ENCODE results near the gene KREMEN1.

Gene KREMEN1

GRCh38 chr22:29201782-29202181 lies 128.9 kb downstream of the KREMEN1 start:
- Histone ChIP-seq H3K27ac (no peak overlapping the region), H3K9me3 (ENCODE audit: low read depth, low read length) (no peaks in the 10 kb centered on the region), H3K36me3 (ENCODE audit: insufficient read depth, low read length) (no peaks in the 10 kb centered on the region), H3K4me3 (no peak overlapping the region), H3K9ac (ENCODE audit: insufficient read length) (no peak overlapping the region)
- TF ChIP-seq EZH2 (IDR thresholded peaks at IDR 0.05) (no peak), FOXP2 (optimal IDR thresholded peaks at IDR 0.05; ENCODE audit: control extremely low read depth, extremely low read length, insufficient read depth) (no peak), POLR2AphosphoS5 (IDR thresholded peaks at IDR 0.05; ENCODE audit: borderline replicate concordance, low read depth, low read length) (no peak)
- DNase-seq (ENCODE audit: low read depth, low spot score) = no peak

GRCh38 chr22:29202212-29203192 lies 129.7 kb downstream of the KREMEN1 start:
- no peak overlapping the region for H3K27ac ChIP-seq
- peak overlapping the region; percentile 53 for H3K4me3 ChIP-seq
- no peak overlapping the region for H3K9ac ChIP-seq (ENCODE audit: insufficient read length)
- no peaks in the 10 kb centered on the region for H3K9me3 ChIP-seq (ENCODE audit: low read depth, low read length)
- no peaks in the 10 kb centered on the region for H3K36me3 ChIP-seq (ENCODE audit: insufficient read depth, low read length)
- TF ChIP-seq FOXP2 (optimal IDR thresholded peaks at IDR 0.05; ENCODE audit: control extremely low read depth, extremely low read length, insufficient read depth) = no peak
- TF ChIP-seq POLR2AphosphoS5 (IDR thresholded peaks at IDR 0.05; ENCODE audit: borderline replicate concordance, low read depth, low read length) = no peak
- no peak for TF ChIP-seq EZH2 (IDR thresholded peaks at IDR 0.05)
- DNase-seq (ENCODE audit: low read depth, low spot score) = peak; percentile 30

GRCh38 chr22:29203488-29204454 lies 130.9 kb downstream of the KREMEN1 start:
- H3K36me3 ChIP-seq (ENCODE audit: insufficient read depth, low read length) = no peaks in the 10 kb centered on the region
- no peak overlapping the region for H3K9ac ChIP-seq (ENCODE audit: insufficient read length)
- no peaks in the 10 kb centered on the region for H3K9me3 ChIP-seq (ENCODE audit: low read depth, low read length)
- no peak overlapping the region for H3K4me3 ChIP-seq
- TF ChIP-seq FOXP2 (optimal IDR thresholded peaks at IDR 0.05; ENCODE audit: control extremely low read depth, extremely low read length, insufficient read depth) = no peak
- TF ChIP-seq POLR2AphosphoS5 (IDR thresholded peaks at IDR 0.05; ENCODE audit: borderline replicate concordance, low read depth, low read length) = no peak
- TF ChIP-seq EZH2 (IDR thresholded peaks at IDR 0.05) = no peak
- DNase-seq (ENCODE audit: low read depth, low spot score) = no peak
- H3K27ac ChIP-seq = no peak overlapping the region

DNA sequence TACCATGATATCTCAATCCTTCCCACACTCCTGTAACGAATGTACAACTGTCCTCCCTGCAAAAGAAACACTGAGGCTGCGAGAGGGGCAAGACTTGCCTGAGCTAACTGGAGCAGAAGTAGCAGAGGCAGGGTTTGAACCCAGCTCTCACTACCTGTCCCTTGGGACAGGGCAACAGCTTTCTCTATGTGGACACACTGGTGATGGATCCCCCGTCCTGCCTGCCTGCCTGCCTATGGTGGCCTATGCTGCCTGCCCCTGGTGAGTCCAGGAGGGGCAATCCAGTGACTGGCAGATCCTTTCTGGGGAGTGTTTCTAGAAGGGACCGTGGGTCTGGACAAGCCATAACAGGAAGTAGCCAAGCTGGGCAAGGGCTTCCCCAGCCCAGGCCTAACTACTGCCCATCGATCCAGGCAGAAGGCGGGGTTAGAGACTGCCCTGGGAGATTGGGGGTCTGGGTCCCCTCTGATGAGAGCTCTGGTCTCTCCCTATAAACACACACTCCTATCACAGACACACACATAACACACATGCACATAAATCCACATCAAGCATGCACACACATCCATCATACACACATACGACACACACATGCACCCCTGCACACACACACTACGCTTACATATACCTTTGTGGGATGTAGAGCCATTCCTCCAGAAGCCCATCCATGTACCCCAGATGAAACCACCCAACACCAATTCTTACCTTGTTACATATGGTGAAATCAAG lies 131.8 kb downstream of the KREMEN1 start:
- H3K27ac ChIP-seq = no peak overlapping the region
- DNase-seq (ENCODE audit: low read depth, low spot score) = no peak
- H3K9ac ChIP-seq (ENCODE audit: insufficient read length) = no peak overlapping the region
- TF ChIP-seq POLR2AphosphoS5 (IDR thresholded peaks at IDR 0.05; ENCODE audit: borderline replicate concordance, low read depth, low read length) (no peak), EZH2 (IDR thresholded peaks at IDR 0.05) (no peak), FOXP2 (optimal IDR thresholded peaks at IDR 0.05; ENCODE audit: control extremely low read depth, extremely low read length, insufficient read depth) (no peak)
- no peak overlapping the region for H3K4me3 ChIP-seq
- H3K9me3 ChIP-seq (ENCODE audit: low read depth, low read length) = no peaks in the 10 kb centered on the region
- H3K36me3 ChIP-seq (ENCODE audit: insufficient read depth, low read length) = no peaks in the 10 kb centered on the region

- Histone ChIP-seq H3K27ac (no peak overlapping the region), H3K9ac (ENCODE audit: insufficient read length) (no peak overlapping the region), H3K9me3 (ENCODE audit: low read depth, low read length) (no peaks in the 10 kb centered on the region), H3K36me3 (ENCODE audit: insufficient read depth, low read length) (no peaks in the 10 kb centered on the region), H3K4me3 (peak overlapping the region; percentile 63)
- no peak for TF ChIP-seq POLR2AphosphoS5 (IDR thresholded peaks at IDR 0.05; ENCODE audit: borderline replicate concordance, low read depth, low read length)
- no peak for TF ChIP-seq FOXP2 (optimal IDR thresholded peaks at IDR 0.05; ENCODE audit: control extremely low read depth, extremely low read length, insufficient read depth)
- no peak for TF ChIP-seq EZH2 (IDR thresholded peaks at IDR 0.05)
- DNase-seq (ENCODE audit: low read depth, low spot score) = no peak
These were observed 132.4 kb downstream of the KREMEN1 start for GRCh38 chr22:29205252-29205593.

GRCh38 chr22:29205594-29206371 lies 132.9 kb downstream of the KREMEN1 start, which contains the start of gene EMID1:
Gene EMID1, plus strand, starts transcription at chr22:29205896. Its CDS starts 143 bp downstream, at chr22:29206039.
- Histone ChIP-seq H3K9ac (ENCODE audit: insufficient read length) (no peak within 1 kb of the TSS), H3K27ac (no peak within 1 kb of the TSS), H3K4me3 (peak within 1 kb of the TSS; percentile 64), H3K36me3 (ENCODE audit: insufficient read depth, low read length) (no peaks in the 10 kb centered on the region), H3K9me3 (ENCODE audit: low read depth, low read length) (no peaks in the 10 kb centered on the region)
- DNase-seq (ENCODE audit: low read depth, low spot score) = no peak
- TF ChIP-seq POLR2AphosphoS5 (IDR thresholded peaks at IDR 0.05; ENCODE audit: borderline replicate concordance, low read depth, low read length) (no peak), EZH2 (IDR thresholded peaks at IDR 0.05) (no peak), FOXP2 (optimal IDR thresholded peaks at IDR 0.05; ENCODE audit: control extremely low read depth, extremely low read length, insufficient read depth) (no peak)

All from SK-N-MC (cell line).